CD4-positive, alpha-beta T cell treated with Interleukin-12 subunit alpha and Interleukin-12 subunit beta, for 1 hour (primary cell): Measurements from ENCODE around the gene CACNA1E.

ENCODE experiments used
- DNase-seq: peaks from one replicate; pipeline ENCODE4 v3.0.0-alpha.2; 2020

Gene CACNA1E

GRCh38 chr1:181485287-181486097 lies 2.2 kb downstream of the CACNA1E start:
- DNase-seq: no peak

GRCh38 chr1:181486098-181486420 lies 2.7 kb downstream of the CACNA1E start:
- no peak for DNase-seq

- no peak for DNase-seq
These were observed 5.5 kb downstream of the CACNA1E start for GRCh38 chr1:181488866-181489265.

GRCh38 chr1:181490276-181490675 lies 7.0 kb downstream of the CACNA1E start:
- DNase-seq: no peak

GRCh38 chr1:181490740-181491712 lies 7.7 kb downstream of the CACNA1E start:
- DNase-seq: no peak

- no peak for DNase-seq
These were observed 9.8 kb downstream of the CACNA1E start for GRCh38 chr1:181493166-181493565.

GRCh38 chr1:181493885-181494284 lies 10.6 kb downstream of the CACNA1E start:
- DNase-seq: no peak

- DNase-seq: no peak
These were observed 13.4 kb downstream of the CACNA1E start for GRCh38 chr1:181496759-181497158.

GRCh38 chr1:181497870-181498269 lies 14.6 kb downstream of the CACNA1E start:
- no peak for DNase-seq

GRCh38 chr1:181499825-181500224 lies 16.5 kb downstream of the CACNA1E start:
- no peak for DNase-seq

GRCh38 chr1:181500636-181501035 lies 17.3 kb downstream of the CACNA1E start:
- DNase-seq: no peak

GRCh38 chr1:181501612-181502011 lies 18.3 kb downstream of the CACNA1E start:
- no peak for DNase-seq

GRCh38 chr1:181503171-181503810 lies 20.0 kb downstream of the CACNA1E start:
- DNase-seq: no peak

- peak; percentile 7 for DNase-seq
These were observed 21.1 kb downstream of the CACNA1E start for GRCh38 chr1:181504399-181504842.

- no peak for DNase-seq
These were observed 23.4 kb downstream of the CACNA1E start for GRCh38 chr1:181506563-181507353.

- no peak for DNase-seq
These were observed 25.3 kb downstream of the CACNA1E start for GRCh38 chr1:181508486-181509165.

GRCh38 chr1:181513786-181514297 lies 30.5 kb downstream of the CACNA1E start:
- no peak for DNase-seq

GRCh38 chr1:181514298-181515290 lies 31.3 kb downstream of the CACNA1E start:
- DNase-seq: no peak

- no peak for DNase-seq
These were observed 33.4 kb downstream of the CACNA1E start for GRCh38 chr1:181516706-181517105.

- no peak for DNase-seq
These were observed 34.0 kb downstream of the CACNA1E start for GRCh38 chr1:181517181-181517875.
